GF-D8 (cell line): Measurements from ENCODE around the gene FIZ1.
"Not testable (repeated sequence)": the region's sequence is repeated elsewhere in the genome, so short reads cannot be mapped to it uniquely, and the experiment has no call there.

Experiments
- DNase-seq: peaks from one replicate; lab custom pipeline; 2025; lab: John Stamatoyannopoulos, UW

FIZ1 gene

GRCh38 chr19:55593096-55593772, 6.1 kb downstream of the FIZ1 start:
- no peak for DNase-seq

GRCh38 chr19:55592391-55593090, 6.8 kb downstream of the FIZ1 start:
- no peak for DNase-seq

- DNase-seq: no peak
These were observed 7.8 kb downstream of the FIZ1 start for GRCh38 chr19:55591555-55591954.

- no peak for DNase-seq
These were observed 8.7 kb downstream of the FIZ1 start for GRCh38 chr19:55590617-55591016.

- DNase-seq: no peak
These were observed 9.2 kb downstream of the FIZ1 start for GRCh38 chr19:55590109-55590508.

- no peak for DNase-seq
These were observed 10.6 kb downstream of the FIZ1 start for GRCh38 chr19:55588738-55589137.

GRCh38 chr19:55586976-55587668, 12.2 kb downstream of the FIZ1 start:
- no peak for DNase-seq

GRCh38 chr19:55585658-55586339, 13.5 kb downstream of the FIZ1 start:
- no peak for DNase-seq

GRCh38 chr19:55584871-55585270, 14.4 kb downstream of the FIZ1 start:
- no peak for DNase-seq

GRCh38 chr19:55583897-55584296, 15.4 kb downstream of the FIZ1 start:
- not testable (repeated sequence) for DNase-seq

- DNase-seq: not testable (repeated sequence)
These were observed 17.0 kb downstream of the FIZ1 start for GRCh38 chr19:55582284-55582683.

GRCh38 chr19:55581823-55582223, 17.5 kb downstream of the FIZ1 start:
- DNase-seq: no peak

- DNase-seq: no peak
These were observed 18.0 kb downstream of the FIZ1 start for GRCh38 chr19:55581145-55581822.

GRCh38 chr19:55580628-55581144, 18.6 kb downstream of the FIZ1 start, which contains the start of gene ZNF579:
Gene ZNF579 (minus strand): TSS chr19:55580848. CDS start chr19:55579639, 1,209 bp downstream.
- DNase-seq: peak; percentile 64

- no peak for DNase-seq
These were observed 19.3 kb downstream of the FIZ1 start for GRCh38 chr19:55579766-55580621.

GRCh38 chr19:55578761-55579747, 20.3 kb downstream of the FIZ1 start:
- DNase-seq: no peak

GRCh38 chr19:55578031-55578760, 21.1 kb downstream of the FIZ1 start:
- no peak for DNase-seq

GRCh38 chr19:55576746-55577145, 22.6 kb downstream of the FIZ1 start:
- no peak for DNase-seq

- DNase-seq: not testable (repeated sequence)
These were observed 25.4 kb downstream of the FIZ1 start for GRCh38 chr19:55573929-55574328.
